GM21723 (cell line): ENCODE measurements around the gene PZP.
"Not testable (repeated sequence)": the region's sequence is repeated elsewhere in the genome, so short reads cannot be mapped to it uniquely, and the experiment has no call there.

Experiments
- ATAC-seq: cut with Tn5 transposase; IDR thresholded peaks from one replicate; pipeline ENCODE4 v1.9.1; 2021; ENCODE audit warnings: mild to moderate bottlenecking, moderate library complexity; ENCODE audit not compliant: unreplicated experiment

Gene PZP

GRCh38 chr12:9208229-9208628, at the start of gene PZP:
Gene PZP, minus strand, starts transcription at chr12:9208395. Its CDS starts 54 bp downstream, at chr12:9208341.
- no peak for ATAC-seq

GRCh38 chr12:9256758-9257405, 48.7 kb upstream of the PZP start:
- no peak for ATAC-seq

GRCh38 chr12:9256341-9256740, 48.1 kb upstream of the PZP start:
- ATAC-seq, result no peak

- ATAC-seq, result no peak
Measured at GRCh38 chr12:9255837-9256236, 47.6 kb upstream of the PZP start.

- ATAC-seq, result no peak
Measured at GRCh38 chr12:9253464-9253863, 45.3 kb upstream of the PZP start.

- ATAC-seq, result not testable (repeated sequence)
Measured at GRCh38 chr12:9252791-9253190, 44.6 kb upstream of the PZP start.

- no peak for ATAC-seq
Measured at GRCh38 chr12:9252256-9252655, 44.1 kb upstream of the PZP start.

GRCh38 chr12:9248435-9248834, 40.2 kb upstream of the PZP start:
- ATAC-seq, result no peak

GRCh38 chr12:9244894-9245293, 36.7 kb upstream of the PZP start:
- ATAC-seq, result peak; percentile 82

GRCh38 chr12:9243999-9244649, 35.9 kb upstream of the PZP start:
- no peak for ATAC-seq

GRCh38 chr12:9241301-9241700, 33.1 kb upstream of the PZP start:
- ATAC-seq, result no peak

GRCh38 chr12:9240776-9241175, 32.6 kb upstream of the PZP start:
- no peak for ATAC-seq

GRCh38 chr12:9240004-9240635, 31.9 kb upstream of the PZP start:
- not testable (repeated sequence) for ATAC-seq

- no peak for ATAC-seq
Measured at GRCh38 chr12:9237286-9237685, 29.1 kb upstream of the PZP start.

GRCh38 chr12:9235519-9235918, 27.3 kb upstream of the PZP start:
- ATAC-seq, result no peak

GRCh38 chr12:9227950-9228349, 19.8 kb upstream of the PZP start:
- ATAC-seq, result no peak

- no peak for ATAC-seq
Measured at GRCh38 chr12:9223830-9224229, 15.6 kb upstream of the PZP start.

- no peak for ATAC-seq
Measured at GRCh38 chr12:9221483-9221882, 13.3 kb upstream of the PZP start.

GRCh38 chr12:9221011-9221410, 12.8 kb upstream of the PZP start:
- ATAC-seq, result not testable (repeated sequence)

- no peak for ATAC-seq
Measured at GRCh38 chr12:9214534-9214933, 6.3 kb upstream of the PZP start.

- no peak for ATAC-seq
Measured at GRCh38 chr12:9211687-9212086, 3.5 kb upstream of the PZP start.

- no peak for ATAC-seq
Measured at GRCh38 chr12:9204380-9204779, 3.8 kb downstream of the PZP start.
